Stimulated activated CD4-positive, alpha-beta T cell treated with anti-CD3 and anti-CD28 coated beads, Interleukin-1b, Interleukin-23, amount 100 ng/mL, for 48 hours (primary cell): ENCODE measurements around the gene SHROOM1.
"Not testable (repeated sequence)": the region's sequence is repeated elsewhere in the genome, so short reads cannot be mapped to it uniquely, and the experiment has no call there.

Experiments used
- DNase-seq: peaks from one replicate; pipeline ENCODE4 v3.0.0-alpha.2; 2020

SHROOM1 gene

DNA sequence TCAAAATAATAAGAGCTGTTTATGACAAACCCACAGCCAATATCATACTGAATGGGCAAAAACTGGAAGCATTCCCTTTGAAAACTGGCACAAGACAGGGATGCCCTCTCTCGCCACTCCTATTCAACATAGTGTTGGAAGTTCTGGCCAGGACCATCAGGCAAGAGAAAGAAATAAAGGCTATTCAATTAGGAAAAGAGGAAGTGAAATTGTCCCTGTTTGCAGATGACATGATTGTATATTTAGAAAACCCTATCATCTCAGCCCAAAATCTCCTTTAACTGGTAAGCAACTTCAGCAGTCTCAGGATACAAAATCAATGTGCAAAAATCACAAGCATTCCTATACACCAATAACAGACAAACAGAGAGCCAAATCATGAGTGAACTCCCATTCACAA, 26.2 kb downstream of the SHROOM1 start:
- DNase-seq, result not testable (repeated sequence)

DNA sequence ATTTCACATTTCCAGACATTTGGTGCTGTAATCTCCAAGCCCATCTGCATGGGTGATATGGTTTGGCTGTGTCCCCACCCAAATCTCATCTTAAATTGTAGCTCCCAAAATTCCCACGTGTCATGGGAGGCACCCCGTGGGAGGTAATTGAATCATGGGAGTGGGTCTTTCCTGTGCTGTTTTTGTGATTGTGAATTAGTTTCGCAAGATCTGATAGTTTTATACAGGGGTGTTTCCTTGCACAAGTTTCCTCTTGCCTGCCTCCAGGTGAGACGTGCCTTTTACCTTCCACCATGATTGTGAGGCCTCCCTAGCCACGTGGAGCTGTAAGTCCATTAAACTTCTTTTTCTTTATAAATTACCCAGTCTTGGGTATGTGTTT, 27.8 kb downstream of the SHROOM1 start:
- DNase-seq, result not testable (repeated sequence)

DNA sequence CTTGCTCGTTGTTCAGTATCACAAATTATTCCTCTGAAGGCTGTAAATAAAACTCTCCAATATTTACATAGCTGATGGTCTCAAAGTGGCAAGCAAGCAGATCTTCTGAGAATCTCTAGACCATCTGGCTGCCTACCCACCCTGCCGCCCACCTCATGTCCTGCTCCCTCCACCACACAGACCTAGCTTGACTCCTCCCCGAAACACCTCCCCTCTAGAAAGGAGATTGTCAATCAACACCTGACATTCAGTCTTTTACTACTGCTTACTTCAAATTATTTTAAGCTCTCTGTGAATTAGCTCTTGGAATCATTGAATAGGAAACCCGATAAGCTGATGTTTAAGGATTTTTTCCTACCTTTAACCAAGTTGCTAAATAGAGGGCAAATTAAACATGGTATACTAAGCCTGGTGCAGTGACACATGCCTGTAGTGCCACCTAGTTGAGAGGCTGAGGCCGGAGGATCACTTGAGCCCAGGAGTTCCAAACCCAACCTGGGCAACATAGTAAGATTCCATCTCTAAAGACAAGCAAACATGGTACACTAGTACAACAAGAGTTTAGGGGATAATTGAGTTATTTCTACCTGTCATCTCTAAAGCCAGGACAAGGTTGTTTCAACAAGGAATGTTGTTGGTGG, 28.3 kb downstream of the SHROOM1 start:
- DNase-seq, result no peak

DNA sequence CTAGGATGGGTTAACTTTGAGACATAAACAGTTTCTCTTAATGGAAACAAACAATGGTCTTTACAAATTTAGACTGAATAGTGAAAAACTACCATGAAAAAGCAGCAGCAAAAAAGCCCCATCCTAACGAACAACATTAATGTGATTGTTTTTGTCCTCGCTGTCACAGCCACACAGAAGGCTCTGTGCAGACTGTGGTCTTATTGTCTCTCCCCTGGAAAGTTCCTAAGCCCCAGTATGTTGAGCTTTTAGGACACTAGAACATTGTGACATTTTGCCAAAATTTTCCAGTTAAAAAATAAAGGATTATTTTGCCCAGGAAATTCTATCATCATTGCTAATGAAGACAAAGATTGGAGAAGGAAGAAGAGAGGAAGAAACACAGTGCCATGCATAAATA, 29.9 kb downstream of the SHROOM1 start:
- no peak for DNase-seq

GRCh38 chr5:132799392-132799791, 31.1 kb downstream of the SHROOM1 start:
- no peak for DNase-seq

DNA sequence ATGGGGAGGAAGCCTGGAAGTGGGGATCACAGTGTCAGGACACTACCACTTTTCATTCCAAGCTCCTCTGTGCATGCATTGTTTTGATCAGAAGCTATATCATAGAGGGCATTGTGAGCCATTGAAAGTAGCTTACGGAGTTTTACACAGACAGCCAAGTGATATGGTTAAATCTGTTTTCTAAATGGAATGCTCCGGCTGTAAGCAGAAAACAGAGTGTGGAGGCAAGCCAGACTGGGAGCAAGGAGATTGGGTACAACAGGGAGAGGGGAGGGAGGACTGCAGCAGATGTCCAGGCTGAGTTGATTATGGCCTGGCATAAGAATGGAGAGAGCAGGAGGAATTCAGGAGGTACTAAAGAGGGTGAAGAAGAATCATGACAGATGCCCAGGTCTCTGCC, 32.8 kb downstream of the SHROOM1 start:
- no peak for DNase-seq

GRCh38 chr5:132791026-132791425, 39.4 kb downstream of the SHROOM1 start:
- no peak for DNase-seq

GRCh38 chr5:132790201-132790865, 40.1 kb downstream of the SHROOM1 start:
- no peak for DNase-seq

DNA sequence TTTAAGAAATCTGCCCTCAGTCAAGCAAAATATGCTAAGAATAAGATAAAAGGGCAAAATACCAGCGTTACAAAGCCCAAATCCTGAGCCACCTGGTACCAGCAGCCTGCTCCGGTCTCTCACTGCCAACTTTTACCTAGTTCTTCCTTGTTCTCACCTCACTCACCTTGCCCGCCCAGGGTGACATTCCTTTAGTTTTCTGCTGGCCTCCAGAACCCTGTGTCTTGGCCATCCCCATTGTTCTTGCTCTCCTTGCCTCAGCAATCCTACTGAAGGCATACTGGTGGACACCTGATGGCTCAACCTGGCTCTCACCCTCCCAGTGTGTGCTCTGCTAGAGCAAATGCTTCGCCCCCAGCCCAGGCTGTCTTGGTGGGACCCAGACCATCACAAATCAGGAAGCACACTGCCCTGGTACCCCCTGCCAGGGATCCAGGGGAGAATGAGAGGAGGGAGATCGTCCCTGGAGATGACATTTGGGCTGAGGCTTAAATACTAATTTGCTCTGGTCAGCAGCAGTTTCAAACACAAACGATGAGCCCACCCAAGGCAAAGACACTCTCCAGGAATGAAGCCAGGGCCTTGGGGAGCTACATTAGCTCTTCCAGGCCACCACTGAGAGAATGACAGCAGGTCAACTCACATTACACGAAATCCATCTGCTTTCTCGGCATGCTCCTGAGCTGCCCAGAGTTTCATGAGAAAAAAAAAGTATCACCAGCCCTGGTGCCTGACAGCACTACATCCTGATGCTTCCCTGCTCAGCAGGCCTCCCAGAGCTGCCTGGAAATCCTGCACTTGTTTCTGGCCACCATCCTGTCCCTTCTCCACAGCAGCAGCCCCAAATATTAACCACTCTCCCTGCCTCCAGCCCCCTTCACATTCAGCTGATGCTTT, 41.2 kb downstream of the SHROOM1 start:
- DNase-seq, result no peak

- DNase-seq, result no peak
Measured at GRCh38 chr5:132788508-132788907, 41.9 kb downstream of the SHROOM1 start.

DNA sequence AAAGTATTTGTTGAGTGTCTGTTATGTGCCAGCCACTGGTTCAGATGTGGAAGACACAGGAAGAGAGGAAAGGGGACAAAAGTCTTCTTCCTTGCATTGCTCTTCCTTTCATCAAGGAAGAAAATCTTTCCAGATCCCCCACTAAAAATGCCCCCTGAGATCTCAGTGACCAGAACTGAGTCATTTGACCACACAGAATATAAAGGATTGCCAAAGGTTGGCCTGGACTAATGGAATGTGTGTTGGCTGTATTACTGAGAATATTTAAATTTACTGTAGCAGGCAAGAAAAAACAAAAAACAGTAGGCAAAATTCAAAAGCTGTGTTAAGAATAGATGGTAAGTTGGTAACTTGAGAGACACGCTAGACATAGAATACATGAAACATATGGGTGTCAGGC, 43.4 kb downstream of the SHROOM1 start:
- DNase-seq, result no peak

DNA sequence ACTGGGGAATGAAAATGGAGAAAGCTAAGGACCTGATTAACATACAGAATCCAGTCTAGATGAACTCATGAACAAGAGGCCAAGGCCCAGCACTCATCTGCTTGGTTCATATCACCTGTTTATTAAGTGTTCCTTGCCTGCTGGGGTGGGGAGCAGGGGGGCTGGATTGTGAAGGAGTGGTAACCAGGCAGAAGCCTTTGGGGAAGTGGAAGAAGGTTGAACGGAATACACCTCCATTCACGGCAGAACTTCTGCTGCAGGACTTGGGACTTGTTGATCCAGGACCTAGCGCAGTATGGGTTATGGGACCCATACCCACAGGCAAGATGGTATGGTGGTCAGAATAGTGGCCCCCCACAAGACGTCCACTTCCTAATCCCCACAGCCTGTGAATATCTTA, 44.6 kb downstream of the SHROOM1 start:
- DNase-seq, result no peak

GRCh38 chr5:132785365-132785764, 45.1 kb downstream of the SHROOM1 start:
- DNase-seq, result no peak

DNA sequence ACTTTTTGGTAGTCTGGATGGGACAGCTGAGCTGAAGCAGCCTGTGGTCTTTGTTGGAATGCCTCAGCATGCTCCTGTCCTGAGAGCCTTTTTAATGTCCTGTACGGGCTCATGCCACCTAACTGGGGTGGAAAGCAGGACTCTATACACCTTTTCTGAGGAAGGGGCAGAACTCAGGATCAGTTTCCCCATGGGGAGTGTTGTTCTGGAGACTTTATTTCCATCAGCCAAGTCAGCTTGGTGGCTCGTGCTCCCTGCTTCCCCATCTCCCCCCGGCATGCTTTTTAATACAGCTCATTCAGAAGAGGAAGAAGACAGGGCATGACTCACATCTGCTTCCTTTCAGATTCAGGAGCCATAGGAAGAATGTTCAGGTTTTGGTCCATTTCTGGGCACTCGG, 48.3 kb downstream of the SHROOM1 start:
- no peak for DNase-seq

- no peak for DNase-seq
Measured at GRCh38 chr5:132781029-132781428, 49.4 kb downstream of the SHROOM1 start.

DNA sequence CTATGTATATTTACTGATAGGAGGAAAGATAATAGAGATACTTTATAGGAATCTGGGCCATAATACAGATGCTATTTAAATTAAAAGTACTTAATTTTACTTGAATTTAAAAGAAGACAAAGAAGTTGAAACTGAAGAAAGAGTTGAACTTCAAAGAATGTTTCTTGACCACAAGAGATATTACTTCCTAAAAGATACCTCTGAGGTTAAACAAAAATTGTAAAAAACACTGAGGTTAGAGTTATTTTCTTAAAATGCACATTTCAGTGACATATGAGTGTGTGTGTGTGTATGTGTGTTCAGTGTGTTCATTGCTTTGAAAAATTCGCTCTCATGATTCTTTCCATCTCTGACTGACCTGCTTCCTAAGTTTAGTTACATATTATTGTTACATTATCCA, 49.9 kb downstream of the SHROOM1 start:
- DNase-seq, result no peak

DNA sequence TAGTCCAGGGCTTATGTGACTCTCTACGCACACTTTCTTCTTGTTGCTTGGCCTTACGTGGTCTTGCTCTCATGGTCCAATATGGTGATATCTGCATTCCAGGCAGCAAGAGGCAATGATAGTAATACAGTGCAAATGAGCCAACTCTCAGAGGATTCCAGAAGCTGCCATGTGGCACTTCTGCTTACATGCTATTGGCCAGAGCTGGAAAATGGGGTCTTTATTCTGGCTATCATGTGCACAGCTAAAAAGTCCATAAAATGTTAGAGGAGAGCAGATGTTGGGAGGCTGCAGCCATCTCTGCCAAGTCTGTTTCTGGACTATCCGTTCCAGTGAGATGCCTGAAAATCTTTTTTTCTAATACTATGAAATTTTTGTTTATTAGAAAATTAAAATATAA, 50.5 kb downstream of the SHROOM1 start:
- no peak for DNase-seq

DNA sequence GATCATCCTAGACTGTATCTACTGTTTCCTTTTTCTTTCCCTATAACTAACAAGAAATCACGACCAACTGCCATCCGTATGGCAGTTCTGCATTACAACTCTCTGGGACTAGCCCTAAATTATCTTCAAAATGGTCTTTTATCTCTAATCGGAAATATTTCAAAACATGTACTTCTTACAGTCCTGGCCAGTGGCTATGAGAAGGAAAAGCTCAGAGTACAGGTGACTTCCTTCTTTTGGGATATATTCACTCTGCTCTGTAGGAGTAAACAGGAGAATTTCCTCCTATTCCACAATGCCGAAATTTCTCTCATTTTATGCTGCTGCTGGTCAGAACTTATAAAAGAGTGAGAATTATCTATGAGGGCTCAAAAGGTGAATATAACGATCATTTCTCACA, 51.6 kb downstream of the SHROOM1 start:
- no peak for DNase-seq

- no peak for DNase-seq
Measured at GRCh38 chr5:132778129-132778528, 52.3 kb downstream of the SHROOM1 start.

DNA sequence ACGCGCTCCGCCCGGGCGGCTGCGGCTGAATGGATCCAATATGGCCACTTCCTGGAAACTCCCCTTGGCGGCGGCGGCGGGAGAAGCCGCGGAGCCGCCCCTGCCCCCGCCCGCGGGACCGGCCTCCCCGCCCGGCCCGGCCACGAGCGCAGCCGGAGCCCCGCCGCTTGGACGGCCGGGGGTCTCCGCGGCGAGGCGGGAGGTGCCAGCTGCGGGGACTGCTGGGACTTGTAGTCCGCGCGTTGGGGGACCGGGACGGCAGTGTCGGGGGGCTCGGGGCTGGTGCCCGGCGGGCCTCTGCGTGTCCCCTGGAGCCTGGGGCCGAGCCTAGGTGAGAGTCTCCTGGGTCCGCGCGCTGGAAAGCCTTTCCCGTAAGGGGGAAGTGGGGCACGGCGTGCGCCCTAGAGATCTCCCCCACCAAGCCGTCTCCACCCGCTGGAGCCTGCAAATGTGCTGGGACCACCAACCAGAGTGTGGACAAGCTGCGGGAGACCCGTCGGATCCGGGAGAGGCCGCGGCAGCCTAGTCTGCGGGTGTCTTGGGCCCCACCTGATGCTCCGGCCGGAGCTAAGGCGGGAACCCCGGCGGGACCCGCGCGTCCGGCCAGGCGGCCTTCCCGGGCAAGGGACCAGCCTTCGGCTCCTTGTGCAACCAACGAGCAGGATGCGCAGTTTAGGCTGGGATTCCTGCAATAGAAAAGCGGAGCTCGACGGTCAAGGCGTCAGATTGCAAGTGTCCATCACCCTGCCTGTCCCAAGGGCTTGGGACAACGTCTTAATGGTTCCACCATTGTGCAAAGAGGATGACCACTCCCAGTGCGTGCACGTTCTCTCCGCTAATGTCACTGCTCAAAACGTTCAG, 53.0 kb downstream of the SHROOM1 start, which contains the start of gene SEPTIN8:
Gene SEPTIN8 (minus strand): TSS at position 31 of the 861 bp plus-strand sequence. CDS start 102 bp downstream, outside the sequence.
- DNase-seq, result peak; percentile 9

DNA sequence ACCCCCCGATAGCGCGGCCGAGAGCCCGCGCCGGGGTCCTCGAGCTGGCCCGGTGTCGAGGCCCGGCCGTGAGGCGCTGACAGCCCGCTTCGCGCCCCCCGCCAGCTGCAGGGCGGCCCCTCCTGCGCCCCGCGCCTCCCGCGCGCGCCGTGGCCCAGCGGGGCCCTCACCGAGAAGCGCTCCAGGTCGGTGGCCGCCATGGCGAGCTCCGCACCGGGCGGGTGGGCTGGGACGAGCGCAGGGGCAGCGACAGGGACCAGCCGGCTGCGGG, 53.6 kb downstream of the SHROOM1 start:
- no peak for DNase-seq

- DNase-seq, result no peak
Measured at GRCh38 chr5:132776131-132776937, 54.1 kb downstream of the SHROOM1 start.
